ENCODE data around the gene SEPTIN3. TPM values are rescaled to one million over a fixed set of nuclear protein-coding genes. Genes with fewer than 3 reads are reported as not detected.

The SEPTIN3 gene
- total RNA-seq, 3 donors from 2014 or later = 0.16 to 2.2 (median 1.6) TPM

GRCh38 chr22:41974691-41975290, 5.5 kb downstream of the SEPTIN3 start:
- no peak for TF ChIP-seq POLR2AphosphoS5 (IDR thresholded peaks at IDR 0.05)
- TF ChIP-seq POLR2A (IDR thresholded peaks at IDR 0.05) = no peak
- TF ChIP-seq CTCF (IDR thresholded peaks at IDR 0.05) = no peak
- no peak overlapping the region for H3K4me3 ChIP-seq
- DNase-seq (ENCODE audit: low spot score in 2 of 2) = no peak
- peaks cover 0 to 6% of the 10 kb centered on the region in 2 donors for H3K4me1 ChIP-seq
- H3K36me3 ChIP-seq = no peaks in the 10 kb centered on the region
- peak overlapping the region in 1 of 2 donors; percentile 25 for H3K27ac ChIP-seq
- H3K27me3 ChIP-seq = peaks cover 0 to 12% of the 10 kb centered on the region in 2 donors
- intact Hi-C loops (cut with DNase I; ENCODE audit: low total_unique reads) = no loop called here
- H3K9me3 ChIP-seq = no peaks in the 10 kb centered on the region

- no peak for DNase-seq (ENCODE audit: low spot score in 2 of 2)
- Histone ChIP-seq H3K27ac (peak overlapping the region in 1 of 2 donors; percentile 25), H3K4me1 (peaks cover 0 to 6% of the 10 kb centered on the region in 2 donors), H3K4me3 (no peak overlapping the region), H3K27me3 (peaks cover 0 to 12% of the 10 kb centered on the region in 2 donors), H3K36me3 (no peaks in the 10 kb centered on the region), H3K9me3 (no peaks in the 10 kb centered on the region)
- intact Hi-C loops (cut with DNase I; ENCODE audit: low total_unique reads) = no loop called here
- TF ChIP-seq POLR2A (IDR thresholded peaks at IDR 0.05) (no peak), POLR2AphosphoS5 (IDR thresholded peaks at IDR 0.05) (no peak), CTCF (IDR thresholded peaks at IDR 0.05) (no peak)
Measured at GRCh38 chr22:41975299-41976069, 6.2 kb downstream of the SEPTIN3 start.

- Histone ChIP-seq H3K27ac (no peak overlapping the region), H3K27me3 (peaks cover 0 to 12% of the 10 kb centered on the region in 2 donors), H3K9me3 (no peaks in the 10 kb centered on the region), H3K4me1 (peaks cover 0 to 6% of the 10 kb centered on the region in 2 donors), H3K36me3 (no peaks in the 10 kb centered on the region), H3K4me3 (peak overlapping the region; percentile 39 to 71 (median 53))
- no peak for TF ChIP-seq POLR2A (IDR thresholded peaks at IDR 0.05)
- no peak for TF ChIP-seq CTCF (IDR thresholded peaks at IDR 0.05)
- TF ChIP-seq POLR2AphosphoS5 (IDR thresholded peaks at IDR 0.05) = no peak
- DNase-seq (ENCODE audit: low spot score in 2 of 2) = no peak
- intact Hi-C loops (cut with DNase I; ENCODE audit: low total_unique reads) = no loop called here
Measured at GRCh38 chr22:41976070-41976901, 7.0 kb downstream of the SEPTIN3 start.

- Histone ChIP-seq H3K4me3 (peak overlapping the region; percentile 28 to 71 (median 53)), H3K9me3 (no peaks in the 10 kb centered on the region), H3K27ac (no peak overlapping the region), H3K27me3 (peaks cover 0 to 5% of the 10 kb centered on the region in 2 donors), H3K4me1 (peaks cover 0 to 6% of the 10 kb centered on the region in 2 donors), H3K36me3 (no peaks in the 10 kb centered on the region)
- no peak for TF ChIP-seq POLR2A (IDR thresholded peaks at IDR 0.05)
- TF ChIP-seq POLR2AphosphoS5 (IDR thresholded peaks at IDR 0.05) = no peak
- TF ChIP-seq CTCF (IDR thresholded peaks at IDR 0.05) = no peak
- no peak for DNase-seq (ENCODE audit: low spot score in 2 of 2)
- intact Hi-C loops (cut with DNase I; ENCODE audit: low total_unique reads) = no loop called here
Measured at GRCh38 chr22:41976961-41977566, 7.8 kb downstream of the SEPTIN3 start.
